B cell (primary cell): Measurements from ENCODE around the gene UBQLN4. TPM values are rescaled to one million over a fixed set of nuclear protein-coding genes. Genes with fewer than 3 reads are reported as not detected.
A peak's percentile ranks its signal among the peaks of the same experiment; 100 is the strongest.

Source experiments
- ATAC-seq: fragments of 200-7000 bp; cut with Tn5 transposase; one replicate; pipeline ENCODE4 v1.10.0; 2021; ENCODE audit warnings: low read depth, mild to moderate bottlenecking, moderate number of reproducible peaks, moderate library complexity
- CTCF ChIA-PET: fragments of 350-600 bp; sonication (Branson Sonifier 250); formaldehyde crosslinking; loops from one replicate; lab custom pipeline; 2021; ENCODE audit warnings: antibody characterized with exemption, inconsistent platforms; lab: Charles Lee
- POLR2A ChIA-PET: fragments of 350-600 bp; sonication (Branson Sonifier 250); formaldehyde crosslinking; loops from one replicate; lab custom pipeline; 2021; ENCODE audit warnings: antibody characterized with exemption; lab: Charles Lee
- DNase-seq: peaks from one replicate; pipeline ENCODE4 v3.0.0; 2013
- H2AFZ ChIP-seq: 2 replicates; pipeline ENCODE4 v1.6.1; 2012; ENCODE audit warnings: mild to moderate bottlenecking, low read depth, low read length; ENCODE audit not compliant: insufficient read depth, poor library complexity, severe bottlenecking
- H3K27ac ChIP-seq, 2 donors: 1 replicate in 1 of 2; 2 replicates in 1 of 2; pipeline ENCODE4 v1.5.1; 2012 to 2013; ENCODE audit warnings: low read length in 2 of 2, mild to moderate bottlenecking in 2 of 2, moderate library complexity in 1 of 2
- H3K27me3 ChIP-seq, 4 experiments: fragments of 200-600 bp in 1 of 4; sonication (generic) in 1 of 4; replicated peaks in 1 of 4; 1 replicate in 2 of 4; 2 replicates in 2 of 4; pipeline versions ENCODE4 v1.6.1 to v1.7.0; 2013 to 2016; ENCODE audit warnings: low read length in 3 of 4, mild to moderate bottlenecking in 2 of 4, mixed read lengths in 1 of 4, moderate library complexity in 1 of 4; ENCODE audit not compliant: insufficient read depth in 4 of 4, control insufficient read depth in 3 of 4; ENCODE audit errors: control extremely low read depth in 1 of 4
- H3K36me3 ChIP-seq, 2 experiments: replicated peaks in 1 of 2; 1 replicate in 1 of 2; 2 replicates in 1 of 2; pipeline versions ENCODE4 v1.6.1 to v1.7.1; 2013; ENCODE audit warnings: low read length in 1 of 2; ENCODE audit not compliant: insufficient read depth in 2 of 2, control insufficient read depth in 1 of 2; ENCODE audit errors: control extremely low read depth in 1 of 2, extremely low read depth in 1 of 2
- H3K4me1 ChIP-seq, 2 donors: fragments of 200-600 bp in 1 of 2; sonication (generic) in 1 of 2; 1 replicate in 1 of 2; 2 replicates in 1 of 2; pipeline versions ENCODE4 v1.5.1 to v1.6.1; 2013 to 2017; ENCODE audit warnings: low read length in 2 of 2; ENCODE audit not compliant: control insufficient read depth in 2 of 2, insufficient read depth in 2 of 2
- H3K4me2 ChIP-seq: replicated peaks from 2 replicates; pipeline ENCODE3; 2012; ENCODE audit warnings: mild to moderate bottlenecking, low read depth, low read length; ENCODE audit not compliant: poor library complexity, severe bottlenecking
- H3K4me3 ChIP-seq, 5 experiments: fragments of 200-600 bp in 1 of 5; sonication (generic) in 1 of 5; 1 replicate in 3 of 5; 2 replicates in 2 of 5; pipeline versions ENCODE4 v1.5.1 to v1.7.0; 2011 to 2016; ENCODE audit warnings: low read length in 4 of 5, mild to moderate bottlenecking in 4 of 5, low read depth in 2 of 5, control low read depth in 1 of 5, moderate library complexity in 1 of 5; ENCODE audit not compliant: insufficient read depth in 1 of 5; ENCODE audit errors: control extremely low read depth in 1 of 5, extremely low read depth in 1 of 5
- H3K79me2 ChIP-seq: fragments of 200-600 bp; sonication (generic); one replicate; pipeline ENCODE4 v1.6.0; 2016; ENCODE audit warnings: low read length; ENCODE audit not compliant: control insufficient read depth, insufficient read depth
- H3K9ac ChIP-seq: fragments of 200-600 bp; sonication (generic); 2 replicates; pipeline ENCODE4 v1.6.1; 2017; ENCODE audit warnings: mild to moderate bottlenecking, low read length, moderate library complexity
- H3K9me3 ChIP-seq, 3 donors: one replicate each; pipeline versions ENCODE4 v1.6.1 to v1.7.1; 2013; ENCODE audit warnings: low read length in 2 of 3; ENCODE audit not compliant: control insufficient read depth in 2 of 3, insufficient read depth in 1 of 3; ENCODE audit errors: control extremely low read depth in 1 of 3
- H4K20me1 ChIP-seq: 2 replicates; pipeline ENCODE4 v1.6.0; 2012; ENCODE audit warnings: mild to moderate bottlenecking, low read length; ENCODE audit not compliant: insufficient read depth, control insufficient read depth, poor library complexity, severe bottlenecking
- H3K27ac Mint-ChIP-seq: one replicate; pipeline ENCODE4 v1.8.0; 2021; ENCODE audit warnings: mixed read lengths
- H3K27me3 Mint-ChIP-seq: one replicate; pipeline ENCODE4 v1.8.0; 2021; ENCODE audit warnings: mixed read lengths
- H3K4me1 Mint-ChIP-seq: one replicate; pipeline ENCODE4 v1.8.0; 2021; ENCODE audit warnings: mixed read lengths
- H3K4me3 Mint-ChIP-seq: one replicate; pipeline ENCODE4 v1.8.0; 2021; ENCODE audit warnings: mixed read lengths
- H3K9me3 Mint-ChIP-seq: one replicate; pipeline ENCODE4 v1.8.0; 2022; ENCODE audit warnings: mixed read lengths; ENCODE audit not compliant: insufficient read depth
- CTCF ChIP-seq: fragments of 200-600 bp; IDR thresholded peaks from one replicate; pipeline ENCODE4 v1.8.0; 2022; ENCODE audit warnings: antibody characterized with exemption, mild to moderate bottlenecking
- EZH2 ChIP-seq: IDR thresholded peaks from 2 replicates; pipeline ENCODE4 v1.6.1; 2012; ENCODE audit warnings: borderline replicate concordance, low read depth, mild to moderate bottlenecking, moderate library complexity, low read length; ENCODE audit not compliant: insufficient read depth, poor library complexity, severe bottlenecking
- WGBS: methylation state at CpG from one replicate; pipeline ENCODE4 v1.1.5; 2013; ENCODE audit warnings: missing lambda C conversion rate; ENCODE audit not compliant: insufficient coverage; 5-methylcytosine and 5-hydroxymethylcytosine counted together
- intact Hi-C: fragments of 100-400 bp; cut with micrococcal nuclease; formaldehyde crosslinking; loops from one replicate; pipeline ENCODE4 v1.10.0; 2022
- polyA plus RNA-seq: library from polyadenylated mRNA; depleted of rRNA; stranded (reverse); fragments of >200 nt; gene quantifications from 2 replicates; pipeline ENCODE4 v1.2.3, GENCODE V29; 2012
- total RNA-seq, 2 donors: library from RNA; stranded (reverse); fragments of 120-200 nt in 1 of 2; gene quantifications; 1 replicate in 1 of 2; 2 replicates in 1 of 2; pipeline versions ENCODE4 v1.2.3 to v1.2.4, GENCODE V29; 2013 to 2022

The UBQLN4 gene
- total and polyA plus RNA-seq, 2 donors (not counting 1 experiment from before 2014, with no cell fraction given): 20.9 to 39.0 TPM

GRCh38 chr1:155989242-155990004 lies 64.2 kb downstream of the UBQLN4 start:
- H3K4me2 ChIP-seq: peak overlapping the region; percentile 51
- ChIA-PET POLR2A (interaction anchor here (0.7 to 2.3 kb wide), 6 partner anchors 11 to 55 kb away, joined by 3 to 22 read pairs (median 8); partner anchors contain the start of genes ARHGEF2 and KHDC4), CTCF (interaction anchor here (0.6 to 5.9 kb wide), 32 partner anchors 12 to 1005 kb away, joined by 3 to 176 read pairs (median 5); partner anchors contain the start of genes ARHGEF2, KHDC4, RXFP4 and SYT11)
- DNase-seq: peak; percentile 88
- 40% methylated on average over 9 of the region's 9 CpGs for WGBS
- H3K79me2 ChIP-seq: peaks cover 43% of the 10 kb centered on the region
- H3K9me3 ChIP-seq: no peaks in the 10 kb centered on the region
- H3K4me3 ChIP-seq: peak overlapping the region in 2 of 5 experiments; percentile 8 to 19
- peaks cover 24 to 32% of the 10 kb centered on the region in 2 donors for H3K4me1 ChIP-seq
- no peaks in the 10 kb centered on the region for H3K36me3 ChIP-seq
- no peak overlapping the region for H3K4me3 Mint-ChIP-seq
- peak overlapping the region; percentile 73 for H3K27ac Mint-ChIP-seq
- H3K27ac ChIP-seq: peak overlapping the region; percentile 11 to 32
- peaks cover 24% of the 10 kb centered on the region for H3K4me1 Mint-ChIP-seq
- no peaks in the 10 kb centered on the region for H3K27me3 Mint-ChIP-seq
- no peaks in the 10 kb centered on the region for H3K9me3 Mint-ChIP-seq
- no peaks in the 10 kb centered on the region for H3K27me3 ChIP-seq
- no peaks in the 10 kb centered on the region for H4K20me1 ChIP-seq
- peak; percentile 100 for ATAC-seq
- H2AFZ ChIP-seq: peak overlapping the region; percentile 40
- TF ChIP-seq CTCF (peak; percentile 98), EZH2 (no peak)
- H3K9ac ChIP-seq: no peak overlapping the region
- intact Hi-C loops: loop anchor here (1.0 to 2.0 kb wide), 6 partner anchors 8 to 131 kb away; partner anchors contain the start of genes KHDC4, RIT1 and SYT11

Other genes starting within 250 kb of the UBQLN4 start
- gene GON4L, start 196.6 kb downstream of the UBQLN4 start, total RNA-seq: 127 TPM in 2 replicates
- gene GON4L, start 196.6 kb downstream of the UBQLN4 start, polyA plus RNA-seq: 54.4 and 57.7 TPM in 2 replicates
- 6.2 and 6.6 TPM in 2 replicates for gene SYT11, start 194.2 kb downstream of the UBQLN4 start, total RNA-seq
- gene SYT11, start 194.2 kb downstream of the UBQLN4 start, polyA plus RNA-seq: 1.8 and 3.0 TPM in 2 replicates
- gene RIT1, start 142.4 kb downstream of the UBQLN4 start, total RNA-seq: 43.4 and 45.7 TPM in 2 replicates
- 14.2 and 28.6 TPM in 2 replicates for gene RIT1, start 142.4 kb downstream of the UBQLN4 start, polyA plus RNA-seq
- gene KHDC4, start 119.4 kb downstream of the UBQLN4 start, total RNA-seq: 122 TPM in 2 replicates
- gene KHDC4, start 119.4 kb downstream of the UBQLN4 start, polyA plus RNA-seq: 47.3 and 51.3 TPM in 2 replicates
- gene RXFP4, start 112.2 kb downstream of the UBQLN4 start, total RNA-seq: 0.32 TPM in 1 of 2 replicates, not detected in the other
- 0.12 TPM in 1 of 2 replicates, not detected in the other for gene RXFP4, start 112.2 kb downstream of the UBQLN4 start, polyA plus RNA-seq
- 245 and 247 TPM in 2 replicates for gene ARHGEF2, start 75.3 kb downstream of the UBQLN4 start, total RNA-seq
- gene ARHGEF2, start 75.3 kb downstream of the UBQLN4 start, polyA plus RNA-seq: 241 and 269 TPM in 2 replicates
- 160 and 161 TPM in 2 replicates for gene SSR2, start 32.8 kb downstream of the UBQLN4 start, total RNA-seq
- gene SSR2, start 32.8 kb downstream of the UBQLN4 start, polyA plus RNA-seq: 359 and 386 TPM in 2 replicates
- 31.5 and 37.8 TPM in 2 replicates for gene LAMTOR2, start 984 bp upstream of the UBQLN4 start, total RNA-seq
- 27.9 and 55.9 TPM in 2 replicates for gene LAMTOR2, start 984 bp upstream of the UBQLN4 start, polyA plus RNA-seq
- 0.69 and 1.1 TPM in 2 replicates for gene RAB25, start 7.4 kb upstream of the UBQLN4 start, total RNA-seq
- gene RAB25, start 7.4 kb upstream of the UBQLN4 start, polyA plus RNA-seq: 0.81 and 2.2 TPM in 2 replicates
- 0.73 and 1.1 TPM in 2 replicates for gene MEX3A, start 28.7 kb upstream of the UBQLN4 start, total RNA-seq
- 0.22 and 0.27 TPM in 2 replicates for gene MEX3A, start 28.7 kb upstream of the UBQLN4 start, polyA plus RNA-seq
- 28.7 and 32.3 TPM in 2 replicates for gene LMNA, start 60.9 kb upstream of the UBQLN4 start, total RNA-seq
- gene LMNA, start 60.9 kb upstream of the UBQLN4 start, polyA plus RNA-seq: 19.4 and 53.1 TPM in 2 replicates
- 6.4 and 9.2 TPM in 2 replicates for gene SEMA4A, start 99.8 kb upstream of the UBQLN4 start, total RNA-seq
- 15.5 and 23.2 TPM in 2 replicates for gene SEMA4A, start 99.8 kb upstream of the UBQLN4 start, polyA plus RNA-seq
- 26.6 and 27.2 TPM in 2 replicates for gene SLC25A44, start 140.3 kb upstream of the UBQLN4 start, total RNA-seq
- gene SLC25A44, start 140.3 kb upstream of the UBQLN4 start, polyA plus RNA-seq: 14.9 and 21.9 TPM in 2 replicates
- 58.3 and 64.3 TPM in 2 replicates for gene PMF1, start 159.2 kb upstream of the UBQLN4 start, total RNA-seq
- gene PMF1, start 159.2 kb upstream of the UBQLN4 start, polyA plus RNA-seq: 101 and 114 TPM in 2 replicates
- 7.4 and 8.3 TPM in 2 replicates for gene BGLAP, start 188.4 kb upstream of the UBQLN4 start, total RNA-seq
- 1.4 and 3.1 TPM in 2 replicates for gene BGLAP, start 188.4 kb upstream of the UBQLN4 start, polyA plus RNA-seq
- gene PAQR6, start 194.3 kb upstream of the UBQLN4 start, total RNA-seq: 1.4 and 1.8 TPM in 2 replicates
- gene PAQR6, start 194.3 kb upstream of the UBQLN4 start, polyA plus RNA-seq: 1.3 and 1.8 TPM in 2 replicates
- gene SMG5, start 229.0 kb upstream of the UBQLN4 start, total RNA-seq: 74.0 and 77.0 TPM in 2 replicates
- gene SMG5, start 229.0 kb upstream of the UBQLN4 start, polyA plus RNA-seq: 45.8 and 53.5 TPM in 2 replicates
- gene TMEM79, start 230.5 kb upstream of the UBQLN4 start, total RNA-seq: 9.9 and 11.5 TPM in 2 replicates
- gene TMEM79, start 230.5 kb upstream of the UBQLN4 start, polyA plus RNA-seq: 16.9 and 19.1 TPM in 2 replicates
- gene GLMP, start 241.9 kb upstream of the UBQLN4 start, total RNA-seq: 21.2 and 21.3 TPM in 2 replicates
- 4.2 and 10.2 TPM in 2 replicates for gene GLMP, start 241.9 kb upstream of the UBQLN4 start, polyA plus RNA-seq
- gene VHLL, start 245.5 kb upstream of the UBQLN4 start, total RNA-seq: 0.49 TPM in 1 of 2 replicates, not detected in the other
- gene VHLL, start 245.5 kb upstream of the UBQLN4 start, polyA plus RNA-seq: 0.36 and 0.45 TPM in 2 replicates